ENCODE results near the gene GSG1L2.

The GSG1L2 gene

GRCh38 chr17:9806699-9807098 is 15.2 kb downstream of the GSG1L2 start:
- DNase-seq = no peak
- Histone ChIP-seq H3K4me3 (ENCODE audit: low read depth, low read length) (no peak overlapping the region), H3K27ac (no peak overlapping the region), H3K27me3 (replicated peaks) (no peaks in the 10 kb centered on the region), H3K36me3 (replicated peaks) (no peaks in the 10 kb centered on the region)
- in situ Hi-C loops (cut with HindIII; ENCODE audit: low pct_ligation_motif_present, low sequenced_read_pairs) = no loop called here
- TF ChIP-seq CTCF (IDR thresholded peaks at IDR 0.05; ENCODE audit: low read depth, low read length, missing control alignments) = no peak

GRCh38 chr17:9805769-9806168 is 16.1 kb downstream of the GSG1L2 start:
- in situ Hi-C loops (cut with HindIII; ENCODE audit: low pct_ligation_motif_present, low sequenced_read_pairs) = no loop called here
- no peak overlapping the region for H3K27ac ChIP-seq
- no peak for TF ChIP-seq CTCF (IDR thresholded peaks at IDR 0.05; ENCODE audit: low read depth, low read length, missing control alignments)
- H3K27me3 ChIP-seq (replicated peaks) = no peaks in the 10 kb centered on the region
- no peaks in the 10 kb centered on the region for H3K36me3 ChIP-seq (replicated peaks)
- H3K4me3 ChIP-seq (ENCODE audit: low read depth, low read length) = no peak overlapping the region
- DNase-seq = no peak

GRCh38 chr17:9802697-9803096 is 19.2 kb downstream of the GSG1L2 start:
- H3K27ac ChIP-seq = no peak overlapping the region
- in situ Hi-C loops (cut with HindIII; ENCODE audit: low pct_ligation_motif_present, low sequenced_read_pairs) = no loop called here
- H3K27me3 ChIP-seq (replicated peaks) = no peaks in the 10 kb centered on the region
- no peak for DNase-seq
- no peak for TF ChIP-seq CTCF (IDR thresholded peaks at IDR 0.05; ENCODE audit: low read depth, low read length, missing control alignments)
- no peak overlapping the region for H3K4me3 ChIP-seq (ENCODE audit: low read depth, low read length)
- H3K36me3 ChIP-seq (replicated peaks) = no peaks in the 10 kb centered on the region

DNA sequence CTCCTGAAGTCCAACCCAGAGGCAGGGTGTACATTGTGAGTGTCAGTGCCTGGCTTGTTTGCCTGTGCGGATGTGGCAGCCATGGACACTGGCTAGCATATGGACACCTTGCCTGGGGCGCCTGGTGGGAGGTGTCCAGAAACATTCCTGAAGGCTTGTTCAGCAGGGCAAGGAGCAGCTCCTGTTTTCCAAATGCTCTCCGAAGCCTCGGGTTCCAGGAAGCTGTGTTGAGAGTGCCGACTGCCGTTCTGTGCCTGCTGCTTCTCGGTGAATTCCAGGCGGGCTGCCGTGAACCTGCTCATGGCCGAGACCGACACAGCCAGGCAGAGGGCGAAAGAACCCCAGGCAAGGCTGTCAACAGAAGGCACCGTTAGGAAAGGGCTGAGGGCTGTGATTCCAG is 19.6 kb downstream of the GSG1L2 start:
- in situ Hi-C loops (cut with HindIII; ENCODE audit: low pct_ligation_motif_present, low sequenced_read_pairs) = no loop called here
- no peaks in the 10 kb centered on the region for H3K36me3 ChIP-seq (replicated peaks)
- no peaks in the 10 kb centered on the region for H3K27me3 ChIP-seq (replicated peaks)
- peak; percentile 1 for DNase-seq
- no peak for TF ChIP-seq CTCF (IDR thresholded peaks at IDR 0.05; ENCODE audit: low read depth, low read length, missing control alignments)
- H3K27ac ChIP-seq = no peak overlapping the region
- no peak overlapping the region for H3K4me3 ChIP-seq (ENCODE audit: low read depth, low read length)

GRCh38 chr17:9801505-9801904 is 20.4 kb downstream of the GSG1L2 start:
- no peaks in the 10 kb centered on the region for H3K27me3 ChIP-seq (replicated peaks)
- no peak overlapping the region for H3K27ac ChIP-seq
- no peak for TF ChIP-seq CTCF (IDR thresholded peaks at IDR 0.05; ENCODE audit: low read depth, low read length, missing control alignments)
- no peak overlapping the region for H3K4me3 ChIP-seq (ENCODE audit: low read depth, low read length)
- no peaks in the 10 kb centered on the region for H3K36me3 ChIP-seq (replicated peaks)
- no peak for DNase-seq
- in situ Hi-C loops (cut with HindIII; ENCODE audit: low pct_ligation_motif_present, low sequenced_read_pairs) = no loop called here

DNA sequence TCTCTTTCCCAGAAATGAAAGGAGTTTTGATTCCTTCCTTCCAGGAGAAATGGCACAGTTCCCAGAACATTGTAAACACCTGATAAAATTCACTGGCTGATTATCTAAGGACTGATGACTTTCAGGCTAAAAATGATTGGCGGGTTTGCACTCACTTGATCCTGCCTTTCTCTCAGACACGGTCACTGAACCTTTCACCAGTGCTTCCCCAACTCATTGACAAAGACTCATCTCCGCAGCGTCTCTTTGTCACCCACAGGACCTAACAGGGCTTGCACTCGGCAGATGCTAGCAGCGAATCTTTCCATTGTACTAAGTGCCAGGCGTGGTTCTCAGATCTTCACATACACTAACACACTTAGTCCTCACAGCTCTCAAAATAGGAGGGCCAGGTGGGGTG is 23.2 kb downstream of the GSG1L2 start:
- in situ Hi-C loops (cut with HindIII; ENCODE audit: low pct_ligation_motif_present, low sequenced_read_pairs) = no loop called here
- DNase-seq = no peak
- no peaks in the 10 kb centered on the region for H3K36me3 ChIP-seq (replicated peaks)
- no peak overlapping the region for H3K27ac ChIP-seq
- TF ChIP-seq CTCF (IDR thresholded peaks at IDR 0.05; ENCODE audit: low read depth, low read length, missing control alignments) = no peak
- no peak overlapping the region for H3K4me3 ChIP-seq (ENCODE audit: low read depth, low read length)
- no peaks in the 10 kb centered on the region for H3K27me3 ChIP-seq (replicated peaks)

Data from brain microvascular endothelial cell (primary cell).